ENCODE results near the gene CCR5. TPM values are rescaled to one million over a fixed set of nuclear protein-coding genes. Genes with fewer than 3 reads are reported as not detected.

The CCR5 gene
- total and polyA plus RNA-seq, 2 of the 13 experiments (the other 11 are each of a cell fraction or from before 2014, with no cell fraction given): not detected

DNA sequence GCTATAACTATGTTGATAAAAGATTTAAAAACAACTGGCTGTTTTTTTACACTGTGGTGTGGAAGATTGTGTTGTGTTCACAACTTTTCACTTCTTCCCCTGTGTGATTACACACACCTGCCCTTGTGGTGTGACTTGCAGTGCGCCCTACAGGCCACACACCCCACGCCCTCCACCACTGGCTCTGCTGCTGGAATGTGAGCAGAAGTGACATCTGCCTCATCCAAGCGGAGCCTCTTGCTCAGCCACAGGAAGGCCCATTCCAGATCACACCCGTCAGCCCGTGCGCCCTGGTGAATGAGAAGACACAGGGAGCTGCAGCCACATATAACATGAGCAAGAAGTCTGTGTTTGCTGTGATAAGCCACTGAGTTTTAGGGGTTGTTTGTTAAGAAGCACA is 9.8 kb upstream of the CCR5 start:
- intact Hi-C loops (cut with micrococcal nuclease; ENCODE audit: unreplicated experiment) (no loop called here), in situ Hi-C loops (cut with HindIII; ENCODE audit: extremely low pct_ligation_motif_present, low pct_unique_long_range_greater_than_20kb) (no loop called here)
- Histone ChIP-seq H3K9me3 (ENCODE audit: low read length) (no peaks in the 10 kb centered on the region), H4K20me1 (ENCODE audit: insufficient read depth, low read length) (no peaks in the 10 kb centered on the region), H3K27ac (ENCODE audit: extremely low read length, insufficient read depth, low read length) (no peak overlapping the region), H2AFZ (ENCODE audit: low read length) (no peak overlapping the region), H3K4me3 (replicated peaks in 1 of 3; ENCODE audit: insufficient read depth in 1 of 3, low read depth in 2 of 3, low read length in 3 of 3) (no peak overlapping the region), H3K9ac (ENCODE audit: insufficient read depth, low read depth, low read length) (no peak overlapping the region), H3K4me1 (ENCODE audit: insufficient read depth, low read length) (no peaks in the 10 kb centered on the region), H3K36me3 (replicated peaks in 1 of 2; ENCODE audit: control insufficient read depth in 1 of 2, insufficient read depth in 2 of 2, low read length in 2 of 2) (no peaks in the 10 kb centered on the region), H3K27me3 (ENCODE audit: control insufficient read depth in 1 of 2, insufficient read depth in 2 of 2, low read length in 2 of 2) (peaks cover 0 to 9% of the 10 kb centered on the region in 2 experiments; a peak in 2 of 5 replicates), H3K4me2 (ENCODE audit: low read depth, low read length) (no peak overlapping the region), H3K79me2 (ENCODE audit: insufficient read depth, low read length) (no peaks in the 10 kb centered on the region)
- CTCF ChIA-PET (ENCODE audit: low intra/inter-chr PET ratio, low total read pairs): no interaction called here
- POLR2A ChIA-PET: no interaction called here
- ATAC-seq (no peak), DNase-seq (ENCODE audit: low spot score) (no peak), FAIRE-seq (no peak)
- 0% methylated on average over 2 of the region's 6 CpGs for WGBS (ENCODE audit: low lambda C conversion rate)
- no TSS peak for BruUV-seq (replicated peaks)
- TF ChIP-seq MBNL3 (CRISPR knock-in tag; conservative IDR thresholded peaks at IDR 0.05): no peak
- TF ChIP-seq ZFP37 (CRISPR knock-in tag; IDR thresholded peaks at IDR 0.05; ENCODE audit: borderline replicate concordance): no peak
- TF ChIP-seq, protein P1, sequence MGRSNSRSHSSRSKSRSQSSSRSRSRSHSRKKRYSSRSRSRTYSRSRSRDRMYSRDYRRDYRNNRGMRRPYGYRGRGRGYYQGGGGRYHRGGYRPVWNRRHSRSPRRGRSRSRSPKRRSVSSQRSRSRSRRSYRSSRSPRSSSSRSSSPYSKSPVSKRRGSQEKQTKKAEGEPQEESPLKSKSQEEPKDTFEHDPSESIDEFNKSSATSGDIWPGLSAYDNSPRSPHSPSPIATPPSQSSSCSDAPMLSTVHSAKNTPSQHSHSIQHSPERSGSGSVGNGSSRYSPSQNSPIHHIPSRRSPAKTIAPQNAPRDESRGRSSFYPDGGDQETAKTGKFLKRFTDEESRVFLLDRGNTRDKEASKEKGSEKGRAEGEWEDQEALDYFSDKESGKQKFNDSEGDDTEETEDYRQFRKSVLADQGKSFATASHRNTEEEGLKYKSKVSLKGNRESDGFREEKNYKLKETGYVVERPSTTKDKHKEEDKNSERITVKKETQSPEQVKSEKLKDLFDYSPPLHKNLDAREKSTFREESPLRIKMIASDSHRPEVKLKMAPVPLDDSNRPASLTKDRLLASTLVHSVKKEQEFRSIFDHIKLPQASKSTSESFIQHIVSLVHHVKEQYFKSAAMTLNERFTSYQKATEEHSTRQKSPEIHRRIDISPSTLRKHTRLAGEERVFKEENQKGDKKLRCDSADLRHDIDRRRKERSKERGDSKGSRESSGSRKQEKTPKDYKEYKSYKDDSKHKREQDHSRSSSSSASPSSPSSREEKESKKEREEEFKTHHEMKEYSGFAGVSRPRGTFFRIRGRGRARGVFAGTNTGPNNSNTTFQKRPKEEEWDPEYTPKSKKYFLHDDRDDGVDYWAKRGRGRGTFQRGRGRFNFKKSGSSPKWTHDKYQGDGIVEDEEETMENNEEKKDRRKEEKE (IDR thresholded peaks at IDR 0.05): no peak
- no peak for TF ChIP-seq ZNF589 (CRISPR knock-in tag; conservative IDR thresholded peaks at IDR 0.05)
- TF ChIP-seq, protein P2, sequence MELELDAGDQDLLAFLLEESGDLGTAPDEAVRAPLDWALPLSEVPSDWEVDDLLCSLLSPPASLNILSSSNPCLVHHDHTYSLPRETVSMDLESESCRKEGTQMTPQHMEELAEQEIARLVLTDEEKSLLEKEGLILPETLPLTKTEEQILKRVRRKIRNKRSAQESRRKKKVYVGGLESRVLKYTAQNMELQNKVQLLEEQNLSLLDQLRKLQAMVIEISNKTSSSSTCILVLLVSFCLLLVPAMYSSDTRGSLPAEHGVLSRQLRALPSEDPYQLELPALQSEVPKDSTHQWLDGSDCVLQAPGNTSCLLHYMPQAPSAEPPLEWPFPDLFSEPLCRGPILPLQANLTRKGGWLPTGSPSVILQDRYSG (CRISPR knock-in tag; IDR thresholded peaks at IDR 0.05): no peak
- TF ChIP-seq ZNF281 (CRISPR knock-in tag; IDR thresholded peaks at IDR 0.05; ENCODE audit: borderline replicate concordance): no peak
- no peak for TF ChIP-seq PCBP1 (IDR thresholded peaks at IDR 0.05; ENCODE audit: borderline replicate concordance, low read depth, low read length)
